GM21447 (cell line): Measurements from ENCODE around the gene MAP3K14.

ENCODE experiments used
- ATAC-seq: cut with Tn5 transposase; IDR thresholded peaks from one replicate; pipeline ENCODE4 v1.9.1; 2021; ENCODE audit not compliant: unreplicated experiment

MAP3K14 gene

GRCh38 chr17:45238155-45238774, 78.6 kb downstream of the MAP3K14 start:
- no peak for ATAC-seq

- no peak for ATAC-seq
These were observed 79.1 kb downstream of the MAP3K14 start for GRCh38 chr17:45237686-45238085.

GRCh38 chr17:45236282-45236606, 80.6 kb downstream of the MAP3K14 start:
- ATAC-seq, result no peak

- no peak for ATAC-seq
These were observed 81.2 kb downstream of the MAP3K14 start for GRCh38 chr17:45235416-45236281.

- ATAC-seq, result no peak
These were observed 82.0 kb downstream of the MAP3K14 start for GRCh38 chr17:45234641-45235415.

GRCh38 chr17:45233423-45233924, 83.3 kb downstream of the MAP3K14 start:
- ATAC-seq, result no peak

GRCh38 chr17:45232514-45233422, 84.1 kb downstream of the MAP3K14 start:
- no peak for ATAC-seq

GRCh38 chr17:45231481-45232116, 85.2 kb downstream of the MAP3K14 start:
- ATAC-seq, result no peak

- ATAC-seq, result no peak
These were observed 85.9 kb downstream of the MAP3K14 start for GRCh38 chr17:45230787-45231480.

- no peak for ATAC-seq
These were observed 86.4 kb downstream of the MAP3K14 start for GRCh38 chr17:45230410-45230786.

- ATAC-seq, result no peak
These were observed 87.0 kb downstream of the MAP3K14 start for GRCh38 chr17:45229681-45230409.

- peak; percentile 36 for ATAC-seq
These were observed 87.9 kb downstream of the MAP3K14 start for GRCh38 chr17:45228763-45229539.

- no peak for ATAC-seq
These were observed 88.7 kb downstream of the MAP3K14 start for GRCh38 chr17:45227926-45228762.

GRCh38 chr17:45227101-45227925, 89.5 kb downstream of the MAP3K14 start:
- no peak for ATAC-seq

- no peak for ATAC-seq
These were observed 90.2 kb downstream of the MAP3K14 start for GRCh38 chr17:45226576-45226975.

GRCh38 chr17:45225964-45226530, 90.8 kb downstream of the MAP3K14 start:
- ATAC-seq, result peak; percentile 31
